ENCODE data around the gene SPATA32.

DNA sequence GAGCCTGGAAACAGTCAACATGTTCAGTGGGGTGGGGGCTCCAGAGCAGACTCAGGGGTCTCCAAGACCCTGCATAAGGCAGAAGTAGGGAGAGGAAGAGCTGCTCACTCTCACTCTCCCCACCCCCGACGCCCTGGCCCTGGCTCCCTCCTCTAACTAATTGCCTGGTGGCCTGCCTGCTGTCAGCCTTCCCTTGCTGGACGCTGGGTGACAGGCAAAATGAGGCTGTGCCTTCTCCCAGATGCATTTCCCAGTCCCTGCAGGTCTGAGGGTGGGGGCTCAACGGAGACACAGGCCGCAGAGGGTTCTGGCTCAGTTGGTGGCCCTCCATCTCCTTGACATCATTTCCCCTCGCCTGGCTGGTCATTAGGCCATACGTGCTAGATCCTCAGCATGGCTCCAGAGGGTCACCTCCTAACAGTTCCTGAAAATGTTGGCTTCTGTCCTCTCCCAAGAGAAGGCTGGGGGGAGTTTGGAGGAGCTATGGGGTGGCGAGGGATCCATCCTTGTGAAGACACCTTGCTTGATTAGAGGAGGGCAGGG lies 38.8 kb downstream of the SPATA32 start:
- no peak for TF ChIP-seq CTCF (IDR thresholded peaks at IDR 0.05; ENCODE audit: low read length)
- no peak for TF ChIP-seq EZH2 (optimal IDR thresholded peaks at IDR 0.05; ENCODE audit: low read depth, low read length)
- no peak for TF ChIP-seq EZH2phosphoT487 (IDR thresholded peaks at IDR 0.05; ENCODE audit: low read length)
